ENCODE results near the gene GNAT3.

DNA sequence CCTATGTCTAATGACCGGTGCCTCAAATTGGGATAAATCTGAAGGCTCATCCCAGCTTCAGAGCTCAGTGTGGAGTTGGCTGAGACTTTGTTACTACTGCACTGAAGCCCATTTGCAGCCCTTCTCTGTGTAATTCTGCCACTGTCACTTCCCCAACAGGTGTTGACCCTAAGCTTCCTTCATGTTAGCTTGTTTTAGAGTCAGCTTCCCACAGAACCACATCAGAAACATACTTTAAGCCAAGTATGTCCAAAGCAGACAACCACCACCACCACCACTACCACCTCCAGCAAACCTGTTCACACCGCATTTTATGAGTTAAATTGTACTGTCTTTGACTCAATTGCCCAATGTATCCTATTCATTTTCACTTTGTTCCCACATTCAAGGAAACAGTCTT is 25.2 kb upstream of the GNAT3 start:
- TF ChIP-seq, protein P1, sequence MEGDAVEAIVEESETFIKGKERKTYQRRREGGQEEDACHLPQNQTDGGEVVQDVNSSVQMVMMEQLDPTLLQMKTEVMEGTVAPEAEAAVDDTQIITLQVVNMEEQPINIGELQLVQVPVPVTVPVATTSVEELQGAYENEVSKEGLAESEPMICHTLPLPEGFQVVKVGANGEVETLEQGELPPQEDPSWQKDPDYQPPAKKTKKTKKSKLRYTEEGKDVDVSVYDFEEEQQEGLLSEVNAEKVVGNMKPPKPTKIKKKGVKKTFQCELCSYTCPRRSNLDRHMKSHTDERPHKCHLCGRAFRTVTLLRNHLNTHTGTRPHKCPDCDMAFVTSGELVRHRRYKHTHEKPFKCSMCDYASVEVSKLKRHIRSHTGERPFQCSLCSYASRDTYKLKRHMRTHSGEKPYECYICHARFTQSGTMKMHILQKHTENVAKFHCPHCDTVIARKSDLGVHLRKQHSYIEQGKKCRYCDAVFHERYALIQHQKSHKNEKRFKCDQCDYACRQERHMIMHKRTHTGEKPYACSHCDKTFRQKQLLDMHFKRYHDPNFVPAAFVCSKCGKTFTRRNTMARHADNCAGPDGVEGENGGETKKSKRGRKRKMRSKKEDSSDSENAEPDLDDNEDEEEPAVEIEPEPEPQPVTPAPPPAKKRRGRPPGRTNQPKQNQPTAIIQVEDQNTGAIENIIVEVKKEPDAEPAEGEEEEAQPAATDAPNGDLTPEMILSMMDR (IDR thresholded peaks at IDR 0.05): no peak
- TF ChIP-seq POLR2A (IDR thresholded peaks at IDR 0.05): no peak

Measured in Peyer's patch (tissue), 4 donors.